ENCODE data around the gene ERP44.

GRCh38 chr9:100091650-100092049 lies 7.2 kb downstream of the ERP44 start:
- TF ChIP-seq CTCF (IDR thresholded peaks at IDR 0.05; ENCODE audit: insufficient read depth, low read depth, low read length) (no peak), EZH2 (IDR thresholded peaks at IDR 0.05; ENCODE audit: insufficient read depth, low read length) (no peak)

Measured in astrocyte (in vitro differentiated cells and primary cell).